Right lobe of liver (tissue), 4 donors: Measurements from ENCODE around the gene ZNF280A.

Experiments used
- POLR2A ChIP-seq: fragments of 450-650 bp; IDR thresholded peaks from one replicate; pipeline ENCODE4 v1.6.1; 2017; ENCODE audit warnings: antibody characterized with exemption, mild to moderate bottlenecking
- TF ChIP-seq, protein P1 (sequence below), 4 donors: fragments of 200-600 bp in 3 of 4; fragments of 450-650 bp in 1 of 4; IDR thresholded peaks; one replicate each; pipeline versions ENCODE4 v1.5.1 to v1.8.0; 2016 to 2022; ENCODE audit warnings: antibody characterized with exemption in 4 of 4, mild to moderate bottlenecking in 2 of 4
- donor health status: DM: no; HTN: no; CAD: no.
- donor health status: DM: no; HTN: no; CAD: no.
- donor health status: DM: no; HTN: yes; CAD: no.

DNA sequence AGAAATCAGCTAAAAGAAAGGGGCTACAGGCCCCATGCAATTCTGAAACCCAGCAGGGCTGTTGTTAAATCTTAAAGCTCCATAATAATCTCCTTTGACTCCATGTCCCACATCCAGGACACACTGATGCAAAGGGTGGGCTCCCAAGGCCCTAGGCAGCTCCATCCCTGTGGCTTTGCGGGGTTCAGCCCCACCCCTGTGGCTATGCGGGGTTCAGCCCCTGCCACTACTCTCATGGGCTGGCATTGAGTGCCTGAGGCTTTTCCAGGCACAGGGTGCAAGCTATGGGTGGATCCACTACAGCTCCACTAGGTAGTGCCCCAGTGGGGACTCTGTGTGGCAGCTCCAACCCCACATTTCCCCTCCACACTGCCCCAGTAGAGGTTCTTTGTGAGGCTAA, 8.7 kb upstream of the ZNF280A start:
- TF ChIP-seq, protein P1, sequence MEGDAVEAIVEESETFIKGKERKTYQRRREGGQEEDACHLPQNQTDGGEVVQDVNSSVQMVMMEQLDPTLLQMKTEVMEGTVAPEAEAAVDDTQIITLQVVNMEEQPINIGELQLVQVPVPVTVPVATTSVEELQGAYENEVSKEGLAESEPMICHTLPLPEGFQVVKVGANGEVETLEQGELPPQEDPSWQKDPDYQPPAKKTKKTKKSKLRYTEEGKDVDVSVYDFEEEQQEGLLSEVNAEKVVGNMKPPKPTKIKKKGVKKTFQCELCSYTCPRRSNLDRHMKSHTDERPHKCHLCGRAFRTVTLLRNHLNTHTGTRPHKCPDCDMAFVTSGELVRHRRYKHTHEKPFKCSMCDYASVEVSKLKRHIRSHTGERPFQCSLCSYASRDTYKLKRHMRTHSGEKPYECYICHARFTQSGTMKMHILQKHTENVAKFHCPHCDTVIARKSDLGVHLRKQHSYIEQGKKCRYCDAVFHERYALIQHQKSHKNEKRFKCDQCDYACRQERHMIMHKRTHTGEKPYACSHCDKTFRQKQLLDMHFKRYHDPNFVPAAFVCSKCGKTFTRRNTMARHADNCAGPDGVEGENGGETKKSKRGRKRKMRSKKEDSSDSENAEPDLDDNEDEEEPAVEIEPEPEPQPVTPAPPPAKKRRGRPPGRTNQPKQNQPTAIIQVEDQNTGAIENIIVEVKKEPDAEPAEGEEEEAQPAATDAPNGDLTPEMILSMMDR (IDR thresholded peaks at IDR 0.05): no peak
- TF ChIP-seq POLR2A: no peak
